Smooth muscle cell (in vitro differentiated cells): ENCODE results near the gene HS3ST5. TPM values are rescaled to one million over a fixed set of nuclear protein-coding genes. Genes with fewer than 3 reads are reported as not detected.
A peak's percentile ranks its signal among the peaks of the same experiment; 100 is the strongest.

ENCODE experiments used
- DNase-seq: peaks from one replicate; lab custom pipeline; 2025; ENCODE audit not compliant: unreplicated experiment; lab: John Stamatoyannopoulos, UW
- H2AFZ ChIP-seq: fragments of 200-600 bp; sonication (generic); 2 replicates; pipeline ENCODE4 v1.6.0; 2016; ENCODE audit warnings: antibody characterized with exemption, low read depth, mild to moderate bottlenecking
- H3F3A ChIP-seq: fragments of 200-600 bp; sonication (generic); 2 replicates; pipeline ENCODE4 v1.6.0; 2017; ENCODE audit warnings: antibody characterized with exemption, low read depth
- H3K27ac ChIP-seq: fragments of 200-600 bp; sonication (generic); 2 replicates; pipeline ENCODE4 v1.5.1; 2016; ENCODE audit warnings: low read depth, mild to moderate bottlenecking
- H3K27me3 ChIP-seq: fragments of 200-600 bp; sonication (generic); 2 replicates; pipeline ENCODE4 v1.6.1; 2016; ENCODE audit warnings: low read depth, mild to moderate bottlenecking
- H3K36me3 ChIP-seq: fragments of 200-600 bp; sonication (generic); 2 replicates; pipeline ENCODE4 v1.5.1; 2016; ENCODE audit warnings: low read depth
- H3K4me1 ChIP-seq: fragments of 200-600 bp; sonication (generic); 2 replicates; pipeline ENCODE4 v1.5.1; 2016; ENCODE audit warnings: low read depth
- H3K4me2 ChIP-seq: fragments of 200-600 bp; sonication (generic); 2 replicates; pipeline ENCODE4 v1.6.0; 2016; ENCODE audit warnings: mild to moderate bottlenecking
- H3K4me3 ChIP-seq: fragments of 200-600 bp; sonication (generic); 2 replicates; pipeline ENCODE4 v1.5.1; 2016; ENCODE audit warnings: mild to moderate bottlenecking
- H3K79me2 ChIP-seq: fragments of 200-600 bp; sonication (generic); 2 replicates; pipeline ENCODE4 v1.6.0; 2016; ENCODE audit warnings: low read depth, mild to moderate bottlenecking
- H3K9ac ChIP-seq: fragments of 200-600 bp; sonication (generic); 2 replicates; pipeline ENCODE4 v1.6.0; 2016; ENCODE audit warnings: low read depth
- H3K9me3 ChIP-seq: fragments of 200-600 bp; sonication (generic); replicated peaks from 2 replicates; pipeline ENCODE4 v1.5.1; 2016; ENCODE audit warnings: low read depth
- H4K20me1 ChIP-seq: fragments of 200-600 bp; sonication (generic); 2 replicates; pipeline ENCODE4 v1.6.0; 2016; ENCODE audit warnings: low read depth
- CTCF ChIP-seq: fragments of 200-600 bp; sonication (generic); IDR thresholded peaks from 2 replicates; pipeline ENCODE4 v1.5.1; 2017; ENCODE audit warnings: borderline replicate concordance, mild to moderate bottlenecking, antibody characterized with exemption; ENCODE audit not compliant: insufficient read depth, poor library complexity, severe bottlenecking
- WGBS: methylation state at CpG from one replicate; pipeline ENCODE4 v1.1.7; 2016; ENCODE audit warnings: low lambda C conversion rate; 5-methylcytosine and 5-hydroxymethylcytosine counted together
- polyA plus RNA-seq: library from polyadenylated mRNA; unstranded; fragments of >200 nt; fragmentation: Nextera tagmentation; extraction: Ambion mirVana; gene quantifications from 2 replicates; pipeline ENCODE4 v1.2.1, GENCODE V29; 2016
- total RNA-seq: library from RNA; depleted of rRNA; stranded (reverse); fragments of >200 nt; gene quantifications from 2 replicates; pipeline ENCODE4 v1.2.3, GENCODE V29; 2014

Gene HS3ST5
- total and polyA plus RNA-seq, 2 experiments from 2014 or later = 0.18 to 0.25 TPM

DNA sequence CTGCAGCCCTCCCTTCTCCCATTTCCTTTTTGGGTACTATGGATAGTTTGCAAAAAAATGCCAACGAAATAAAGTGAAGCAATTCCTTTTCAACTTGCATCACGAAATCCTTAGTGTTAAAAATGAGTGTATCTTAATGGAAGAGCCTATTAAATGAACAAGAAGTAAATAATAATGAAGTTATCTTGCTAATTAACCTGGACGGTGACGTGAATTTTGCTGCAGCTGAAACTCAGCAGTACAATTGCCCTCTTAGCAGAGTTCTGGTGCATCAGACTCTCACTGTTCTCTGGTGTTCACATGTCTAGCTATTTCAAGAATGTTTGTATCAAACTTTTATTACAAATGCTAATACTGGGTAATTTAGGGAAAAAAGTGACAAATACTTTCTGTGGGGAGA, 252.2 kb downstream of the HS3ST5 start:
- no peaks in the 10 kb centered on the region for H3K27me3 ChIP-seq
- no peak overlapping the region for H3K27ac ChIP-seq
- H2AFZ ChIP-seq = peak overlapping the region; percentile 73
- 42% methylated on average over 4 of the region's 4 CpGs for WGBS
- peak overlapping the region; percentile 51 for H3K4me2 ChIP-seq
- no peak for TF ChIP-seq CTCF
- H3K4me3 ChIP-seq = no peak overlapping the region
- no peak for DNase-seq
- H3F3A ChIP-seq = no peaks in the 10 kb centered on the region
- H4K20me1 ChIP-seq = no peaks in the 10 kb centered on the region
- no peaks in the 10 kb centered on the region for H3K4me1 ChIP-seq
- no peak overlapping the region for H3K9ac ChIP-seq
- no peaks in the 10 kb centered on the region for H3K36me3 ChIP-seq
- no peaks in the 10 kb centered on the region for H3K79me2 ChIP-seq
- no peaks in the 10 kb centered on the region for H3K9me3 ChIP-seq

GRCh38 chr6:114087496-114087895, 255.3 kb downstream of the HS3ST5 start:
- no peaks in the 10 kb centered on the region for H3K27me3 ChIP-seq
- H3K9me3 ChIP-seq = no peaks in the 10 kb centered on the region
- H4K20me1 ChIP-seq = no peaks in the 10 kb centered on the region
- no peak for TF ChIP-seq CTCF
- no peak overlapping the region for H3K9ac ChIP-seq
- H2AFZ ChIP-seq = no peak overlapping the region
- H3K36me3 ChIP-seq = no peaks in the 10 kb centered on the region
- H3F3A ChIP-seq = no peaks in the 10 kb centered on the region
- no peaks in the 10 kb centered on the region for H3K79me2 ChIP-seq
- WGBS = 82% methylated on average over 2 of the region's 2 CpGs
- H3K27ac ChIP-seq = no peak overlapping the region
- no peaks in the 10 kb centered on the region for H3K4me1 ChIP-seq
- H3K4me3 ChIP-seq = no peak overlapping the region
- DNase-seq = no peak
- no peak overlapping the region for H3K4me2 ChIP-seq

DNA sequence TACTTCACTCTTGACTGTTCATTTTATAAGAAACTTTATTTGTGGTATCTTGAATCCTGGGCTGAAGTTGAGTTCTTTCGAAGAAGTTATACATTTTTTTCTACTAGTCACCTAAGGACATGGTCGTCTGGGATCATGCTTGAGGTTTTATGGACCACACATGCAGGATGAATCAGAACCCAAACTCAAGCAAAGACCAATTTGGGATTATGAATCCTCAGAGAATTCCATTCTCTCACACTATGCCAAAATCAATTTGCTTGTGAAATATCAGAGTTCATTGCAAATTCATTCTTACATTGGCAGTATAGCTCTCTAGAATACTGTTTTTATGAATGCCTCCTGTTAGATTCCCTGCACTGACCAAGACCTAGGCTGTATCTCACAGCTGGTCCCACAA, 257.6 kb downstream of the HS3ST5 start:
- 50% methylated on average over 2 of the region's 2 CpGs for WGBS

More for the DNA sequence above, 257.6 kb downstream of the HS3ST5 start:
- TF ChIP-seq CTCF = no peak
- Histone ChIP-seq H3K27ac (no peak overlapping the region), H3K36me3 (no peaks in the 10 kb centered on the region), H3K9me3 (no peaks in the 10 kb centered on the region), H3K79me2 (no peaks in the 10 kb centered on the region), H3F3A (no peaks in the 10 kb centered on the region), H2AFZ (no peak overlapping the region), H4K20me1 (no peaks in the 10 kb centered on the region), H3K27me3 (no peaks in the 10 kb centered on the region), H3K4me3 (no peak overlapping the region), H3K4me2 (no peak overlapping the region), H3K4me1 (no peaks in the 10 kb centered on the region), H3K9ac (no peak overlapping the region)
- DNase-seq = no peak
